HL-60 (cell line): ENCODE measurements around the gene NANP.

Experiments used
- DNase-seq, 2 experiments: peaks; one replicate each; pipeline ENCODE4 v3.0.0-alpha.2; 2010 to 2020; ENCODE audit warnings: low read depth in 1 of 2, low spot score in 1 of 2
- H3K27ac ChIP-seq: fragments of 250-450 bp; sonication (Bioruptor Pico); replicated peaks from 2 replicates; pipeline ENCODE4 v1.5.1; 2020; ENCODE audit warnings: mild to moderate bottlenecking, moderate library complexity
- H3K27me3 ChIP-seq: fragments of 250-450 bp; sonication (Bioruptor Pico); 2 replicates; pipeline ENCODE4 v1.5.1; 2021; ENCODE audit warnings: mild to moderate bottlenecking, moderate library complexity; ENCODE audit not compliant: insufficient read depth, poor library complexity, severe bottlenecking
- H3K4me3 ChIP-seq: replicated peaks from 2 replicates; pipeline ENCODE4 v1.5.1; 2011; ENCODE audit warnings: mild to moderate bottlenecking, control low read depth, low read length; ENCODE audit not compliant: insufficient read depth
- CTCF ChIP-seq: IDR thresholded peaks from one replicate; pipeline ENCODE4 v1.5.1; 2011; ENCODE audit warnings: low read length, control low read depth, inconsistent platforms; ENCODE audit not compliant: insufficient read depth
- GABPA ChIP-seq: IDR thresholded peaks from 2 replicates; pipeline ENCODE4 v1.6.1; 2012; ENCODE audit warnings: low read depth
- POLR2AphosphoS5 ChIP-seq: IDR thresholded peaks from 2 replicates; pipeline ENCODE4 v1.6.1; 2012; ENCODE audit warnings: low read depth
- REST ChIP-seq: IDR thresholded peaks from 2 replicates; pipeline ENCODE4 v1.6.1; 2012; ENCODE audit warnings: low read depth; ENCODE audit not compliant: insufficient replicate concordance
- SPI1 ChIP-seq: IDR thresholded peaks from 2 replicates; pipeline ENCODE4 v1.6.1; 2012; ENCODE audit warnings: low read depth, mild to moderate bottlenecking, borderline replicate concordance
- long read RNA-seq: library from polyadenylated mRNA; unstranded; transcript quantifications from one replicate; pipeline ENCODE4 v2.0.0, GENCODE V29; 2020

Gene NANP, protein sequence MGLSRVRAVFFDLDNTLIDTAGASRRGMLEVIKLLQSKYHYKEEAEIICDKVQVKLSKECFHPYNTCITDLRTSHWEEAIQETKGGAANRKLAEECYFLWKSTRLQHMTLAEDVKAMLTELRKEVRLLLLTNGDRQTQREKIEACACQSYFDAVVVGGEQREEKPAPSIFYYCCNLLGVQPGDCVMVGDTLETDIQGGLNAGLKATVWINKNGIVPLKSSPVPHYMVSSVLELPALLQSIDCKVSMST
- long read RNA-seq, transcript NANP-201 (2 exons, 3,964 nt) = major isoform, 130 of 135 reads
- long read RNA-seq, partial matches to known transcripts = 0 of 135 reads
- long read RNA-seq, other reads (novel, unspliced or antisense) = 5 of 135 reads

DNA sequence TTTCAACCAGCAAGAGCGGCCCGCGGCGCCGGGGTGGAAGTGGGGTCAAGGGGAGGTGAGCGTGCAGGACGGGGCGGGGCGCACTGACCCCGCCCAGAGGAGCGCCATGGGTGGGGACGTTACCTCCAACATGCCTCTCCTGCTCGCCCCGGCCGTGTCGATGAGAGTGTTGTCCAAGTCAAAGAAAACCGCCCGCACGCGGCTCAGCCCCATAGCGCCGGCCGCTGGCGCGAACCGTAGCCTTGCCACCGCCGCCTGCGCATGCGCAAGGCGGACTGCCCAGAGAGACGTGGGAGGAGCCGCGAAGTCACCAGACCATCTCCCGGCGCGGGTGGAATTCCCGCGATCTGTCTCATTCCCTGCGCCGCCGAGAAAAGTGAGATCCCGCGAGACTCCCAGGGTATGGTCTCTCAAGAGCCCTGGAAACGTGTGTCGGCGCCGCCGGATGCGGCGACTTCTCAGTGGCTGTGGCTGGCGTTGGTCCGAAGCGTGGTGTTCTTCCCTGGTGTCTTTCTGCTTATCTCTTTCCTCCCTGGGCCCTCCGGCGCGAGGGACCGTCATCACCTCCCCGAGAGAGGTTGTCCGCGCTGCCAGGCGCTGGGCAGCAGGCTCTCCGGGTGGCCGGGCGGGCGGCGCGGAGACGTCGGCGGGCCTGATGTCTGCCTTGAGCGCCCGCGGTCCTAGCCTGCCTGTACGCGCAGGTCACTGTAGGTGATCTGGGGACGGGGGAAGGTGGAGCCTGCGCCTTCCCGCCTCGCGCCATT, at the start of gene NANP:
Gene NANP (minus strand): TSS at position 279 of the 764 bp plus-strand sequence. CDS start 66 bp downstream, at position 213.
- peak; percentile 93 to 95 for DNase-seq
- Histone ChIP-seq H3K27me3 (no peaks in the 10 kb centered on the region), H3K4me3 (peak within 1 kb of the TSS; percentile 69), H3K27ac (peak within 1 kb of the TSS; percentile 78)
- TF ChIP-seq REST (peak; percentile 34), GABPA (no peak; the same call in 1 of the 2 replicates), POLR2AphosphoS5 (peak; percentile 41; the same call in 1 of the 2 replicates), CTCF (no peak), SPI1 (no peak)

DNA sequence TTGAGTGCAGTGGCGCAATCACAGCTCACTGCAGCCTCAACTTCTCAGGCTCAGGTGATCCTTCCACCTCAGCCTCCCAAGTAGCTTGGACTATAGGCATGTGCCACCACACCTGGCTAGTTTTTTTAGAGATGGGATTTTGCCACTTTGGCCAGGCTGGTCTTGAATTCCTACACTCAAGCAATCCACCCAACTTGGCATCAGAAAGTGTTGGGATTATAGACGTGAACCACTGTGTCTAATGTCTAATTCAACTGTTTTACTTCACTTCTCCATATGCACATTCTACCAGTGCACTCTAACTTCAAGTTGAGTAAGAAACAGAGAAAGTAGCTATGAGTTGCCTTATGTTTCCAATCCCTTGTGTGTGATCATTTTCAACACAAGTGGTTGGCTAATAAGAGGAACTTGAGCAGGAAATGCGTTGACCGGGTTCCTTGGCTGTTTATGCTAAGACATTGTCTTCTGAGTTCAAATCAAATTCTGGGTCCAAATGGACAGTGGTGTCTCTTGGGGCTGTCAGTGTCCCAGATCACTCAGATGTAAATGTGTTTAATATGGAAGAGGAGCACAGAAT, 48.9 kb upstream of the NANP start:
- Histone ChIP-seq H3K4me3 (no peak overlapping the region), H3K27ac (peak overlapping the region; percentile 42), H3K27me3 (no peaks in the 10 kb centered on the region)
- TF ChIP-seq POLR2AphosphoS5 (no peak; the same call in 1 of the 2 replicates), SPI1 (peak; percentile 38; the same call in 1 of the 2 replicates)
- peak in 1 of 2 experiments; percentile 66 for DNase-seq

DNA sequence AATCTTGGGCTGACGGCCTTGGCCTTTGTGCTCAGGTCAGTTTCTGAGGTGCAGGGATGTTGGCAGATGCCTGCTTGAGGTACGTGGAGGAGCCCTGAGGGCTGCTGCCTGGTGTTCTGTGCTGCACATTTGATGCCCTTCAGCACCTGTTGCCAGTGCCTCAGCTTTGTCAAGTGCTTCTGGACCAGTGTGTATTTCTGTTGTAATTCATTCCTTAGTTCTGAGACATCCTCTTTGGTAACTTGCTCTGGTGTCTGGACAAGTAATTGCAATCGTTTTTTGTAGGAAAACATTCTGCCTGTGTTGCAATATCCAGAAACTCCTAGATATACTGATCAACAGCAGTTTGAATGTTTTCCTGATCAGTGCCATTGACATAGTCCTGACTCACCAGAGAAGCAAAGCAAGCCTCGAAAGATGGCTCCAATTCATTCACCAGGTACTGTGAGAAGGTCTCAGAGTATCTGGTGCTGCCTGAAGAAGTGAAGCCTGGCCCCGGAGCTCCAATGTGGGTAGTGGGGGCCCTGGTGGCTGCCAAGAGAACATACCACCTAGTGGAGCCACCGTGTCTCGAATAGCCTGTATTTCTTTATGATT, 46.1 kb upstream of the NANP start:
- Histone ChIP-seq H3K4me3 (no peak overlapping the region), H3K27ac (no peak overlapping the region), H3K27me3 (no peaks in the 10 kb centered on the region)
- DNase-seq = no peak
- no peak for TF ChIP-seq GABPA
- TF ChIP-seq SPI1 = no peak
- no peak for TF ChIP-seq POLR2AphosphoS5
- TF ChIP-seq CTCF = no peak
- TF ChIP-seq REST = no peak
